Measurements from ENCODE around the gene COX18.
A peak's percentile ranks its signal among the peaks of the same experiment; 100 is the strongest.

COX18 gene

GRCh38 chr4:73045879-73046278 is 23.6 kb downstream of the COX18 start:
- Histone ChIP-seq H2AK5ac (ENCODE audit: low read length) (no peak overlapping the region), H3K18ac (ENCODE audit: low read length) (no peak overlapping the region), H3K23ac (ENCODE audit: low read length) (no peak overlapping the region), H3K79me1 (ENCODE audit: low read length) (no peaks in the 10 kb centered on the region), H3K4ac (ENCODE audit: low read depth, low read length) (no peak overlapping the region), H3K4me1 (ENCODE audit: control insufficient read depth, low read depth, low read length) (no peaks in the 10 kb centered on the region), H2BK120ac (ENCODE audit: low read depth, low read length) (no peak overlapping the region), H2BK5ac (ENCODE audit: low read length) (no peak overlapping the region), H3K27ac (ENCODE audit: low read depth, low read length) (no peak overlapping the region), H3K56ac (ENCODE audit: low read length) (no peak overlapping the region), H3K9ac (ENCODE audit: low read length) (no peak overlapping the region), H4K5ac (ENCODE audit: low read length) (no peak overlapping the region), H3K36me3 (ENCODE audit: control insufficient read depth, insufficient read depth, low read length) (no peaks in the 10 kb centered on the region), H3K79me2 (ENCODE audit: control insufficient read depth, insufficient read depth, low read length) (no peaks in the 10 kb centered on the region), H4K8ac (ENCODE audit: low read depth, low read length) (no peak overlapping the region), H3K4me3 (ENCODE audit: low read length) (no peak overlapping the region), H3K27me3 (ENCODE audit: insufficient read depth, low read length, poor library complexity) (no peaks in the 10 kb centered on the region), H2BK15ac (replicated peaks; ENCODE audit: low read depth) (no peak overlapping the region), H3K4me2 (ENCODE audit: low read length) (no peak overlapping the region)
- WGBS (ENCODE audit: extremely low coverage, insufficient coverage, low lambda C conversion rate) = no CpG with 5 or more reads among the region's 7 CpGs
- DNase-seq = no peak

- H2BK5ac ChIP-seq (ENCODE audit: low read length) = no peak overlapping the region
- H4K8ac ChIP-seq (ENCODE audit: low read depth, low read length) = no peak overlapping the region
- no CpG with 5 or more reads among the region's 4 CpGs for WGBS (ENCODE audit: extremely low coverage, insufficient coverage, low lambda C conversion rate)
- no peak overlapping the region for H3K4me3 ChIP-seq (ENCODE audit: low read length)
- no peak overlapping the region for H3K4me2 ChIP-seq (ENCODE audit: low read length)
- H3K23ac ChIP-seq (ENCODE audit: low read length) = no peak overlapping the region
- H3K9ac ChIP-seq (ENCODE audit: low read length) = no peak overlapping the region
- no peak overlapping the region for H3K56ac ChIP-seq (ENCODE audit: low read length)
- H2BK15ac ChIP-seq (replicated peaks; ENCODE audit: low read depth) = no peak overlapping the region
- no peak overlapping the region for H4K5ac ChIP-seq (ENCODE audit: low read length)
- H3K4ac ChIP-seq (ENCODE audit: low read depth, low read length) = no peak overlapping the region
- peak; percentile 29 for DNase-seq
- no peak overlapping the region for H2AK5ac ChIP-seq (ENCODE audit: low read length)
- H3K79me2 ChIP-seq (ENCODE audit: control insufficient read depth, insufficient read depth, low read length) = no peaks in the 10 kb centered on the region
- no peaks in the 10 kb centered on the region for H3K27me3 ChIP-seq (ENCODE audit: insufficient read depth, low read length, poor library complexity)
- H3K36me3 ChIP-seq (ENCODE audit: control insufficient read depth, insufficient read depth, low read length) = no peaks in the 10 kb centered on the region
- H3K18ac ChIP-seq (ENCODE audit: low read length) = no peak overlapping the region
- no peaks in the 10 kb centered on the region for H3K79me1 ChIP-seq (ENCODE audit: low read length)
- no peak overlapping the region for H2BK120ac ChIP-seq (ENCODE audit: low read depth, low read length)
- H3K27ac ChIP-seq (ENCODE audit: low read depth, low read length) = no peak overlapping the region
- no peaks in the 10 kb centered on the region for H3K4me1 ChIP-seq (ENCODE audit: control insufficient read depth, low read depth, low read length)
These were observed 32.5 kb downstream of the COX18 start for GRCh38 chr4:73037057-73037456.

- no peak overlapping the region for H3K56ac ChIP-seq (ENCODE audit: low read length)
- no peak overlapping the region for H4K5ac ChIP-seq (ENCODE audit: low read length)
- no peak overlapping the region for H2BK120ac ChIP-seq (ENCODE audit: low read depth, low read length)
- no peaks in the 10 kb centered on the region for H3K79me1 ChIP-seq (ENCODE audit: low read length)
- no peaks in the 10 kb centered on the region for H3K27me3 ChIP-seq (ENCODE audit: insufficient read depth, low read length, poor library complexity)
- H3K79me2 ChIP-seq (ENCODE audit: control insufficient read depth, insufficient read depth, low read length) = no peaks in the 10 kb centered on the region
- no peak overlapping the region for H2BK5ac ChIP-seq (ENCODE audit: low read length)
- no peak overlapping the region for H3K4me2 ChIP-seq (ENCODE audit: low read length)
- no peak overlapping the region for H2AK5ac ChIP-seq (ENCODE audit: low read length)
- no peak overlapping the region for H3K18ac ChIP-seq (ENCODE audit: low read length)
- no peak overlapping the region for H3K23ac ChIP-seq (ENCODE audit: low read length)
- no peak overlapping the region for H3K27ac ChIP-seq (ENCODE audit: low read depth, low read length)
- H3K4ac ChIP-seq (ENCODE audit: low read depth, low read length) = no peak overlapping the region
- no peaks in the 10 kb centered on the region for H3K4me1 ChIP-seq (ENCODE audit: control insufficient read depth, low read depth, low read length)
- H2BK15ac ChIP-seq (replicated peaks; ENCODE audit: low read depth) = no peak overlapping the region
- H3K9ac ChIP-seq (ENCODE audit: low read length) = no peak overlapping the region
- no peak overlapping the region for H3K4me3 ChIP-seq (ENCODE audit: low read length)
- H4K8ac ChIP-seq (ENCODE audit: low read depth, low read length) = no peak overlapping the region
- no CpG with 5 or more reads among the region's 1 CpG for WGBS (ENCODE audit: extremely low coverage, insufficient coverage, low lambda C conversion rate)
- no peak for DNase-seq
- no peaks in the 10 kb centered on the region for H3K36me3 ChIP-seq (ENCODE audit: control insufficient read depth, insufficient read depth, low read length)
These were observed 33.4 kb downstream of the COX18 start for GRCh38 chr4:73036123-73036522.

- Histone ChIP-seq H2BK15ac (replicated peaks; ENCODE audit: low read depth) (no peak overlapping the region), H2AK5ac (ENCODE audit: low read length) (no peak overlapping the region), H4K5ac (ENCODE audit: low read length) (no peak overlapping the region), H2BK5ac (ENCODE audit: low read length) (no peak overlapping the region), H3K4me1 (ENCODE audit: control insufficient read depth, low read depth, low read length) (no peaks in the 10 kb centered on the region), H3K23ac (ENCODE audit: low read length) (no peak overlapping the region), H3K79me1 (ENCODE audit: low read length) (no peaks in the 10 kb centered on the region), H4K8ac (ENCODE audit: low read depth, low read length) (no peak overlapping the region), H3K18ac (ENCODE audit: low read length) (no peak overlapping the region), H3K4ac (ENCODE audit: low read depth, low read length) (no peak overlapping the region), H3K4me3 (ENCODE audit: low read length) (no peak overlapping the region), H3K4me2 (ENCODE audit: low read length) (no peak overlapping the region), H2BK120ac (ENCODE audit: low read depth, low read length) (no peak overlapping the region), H3K79me2 (ENCODE audit: control insufficient read depth, insufficient read depth, low read length) (no peaks in the 10 kb centered on the region), H3K56ac (ENCODE audit: low read length) (no peak overlapping the region), H3K27ac (ENCODE audit: low read depth, low read length) (no peak overlapping the region), H3K36me3 (ENCODE audit: control insufficient read depth, insufficient read depth, low read length) (no peaks in the 10 kb centered on the region), H3K9ac (ENCODE audit: low read length) (no peak overlapping the region), H3K27me3 (ENCODE audit: insufficient read depth, low read length, poor library complexity) (no peaks in the 10 kb centered on the region)
- no CpG with 5 or more reads among the region's 2 CpGs for WGBS (ENCODE audit: extremely low coverage, insufficient coverage, low lambda C conversion rate)
- no peak for DNase-seq
These were observed 34.6 kb downstream of the COX18 start for GRCh38 chr4:73034896-73035295.

- Histone ChIP-seq H3K27ac (ENCODE audit: low read depth, low read length) (no peak overlapping the region), H2BK15ac (replicated peaks; ENCODE audit: low read depth) (no peak overlapping the region), H3K4ac (ENCODE audit: low read depth, low read length) (no peak overlapping the region), H3K18ac (ENCODE audit: low read length) (no peak overlapping the region), H3K36me3 (ENCODE audit: control insufficient read depth, insufficient read depth, low read length) (no peaks in the 10 kb centered on the region), H3K9ac (ENCODE audit: low read length) (no peak overlapping the region), H4K8ac (ENCODE audit: low read depth, low read length) (no peak overlapping the region), H4K5ac (ENCODE audit: low read length) (no peak overlapping the region), H3K4me2 (ENCODE audit: low read length) (no peak overlapping the region), H3K79me2 (ENCODE audit: control insufficient read depth, insufficient read depth, low read length) (no peaks in the 10 kb centered on the region), H3K56ac (ENCODE audit: low read length) (no peak overlapping the region), H3K4me3 (ENCODE audit: low read length) (no peak overlapping the region), H3K4me1 (ENCODE audit: control insufficient read depth, low read depth, low read length) (no peaks in the 10 kb centered on the region), H3K79me1 (ENCODE audit: low read length) (no peaks in the 10 kb centered on the region), H3K27me3 (ENCODE audit: insufficient read depth, low read length, poor library complexity) (no peaks in the 10 kb centered on the region), H3K23ac (ENCODE audit: low read length) (no peak overlapping the region), H2BK5ac (ENCODE audit: low read length) (no peak overlapping the region), H2AK5ac (ENCODE audit: low read length) (no peak overlapping the region), H2BK120ac (ENCODE audit: low read depth, low read length) (no peak overlapping the region)
- WGBS (ENCODE audit: extremely low coverage, insufficient coverage, low lambda C conversion rate) = no CpG with 5 or more reads among the region's 5 CpGs
- no peak for DNase-seq
These were observed 40.9 kb downstream of the COX18 start for GRCh38 chr4:73028621-73029020.

- H3K4me1 ChIP-seq (ENCODE audit: control insufficient read depth, low read depth, low read length) = no peaks in the 10 kb centered on the region
- no CpG with 5 or more reads among the region's 1 CpG for WGBS (ENCODE audit: extremely low coverage, insufficient coverage, low lambda C conversion rate)
- no peak overlapping the region for H3K9ac ChIP-seq (ENCODE audit: low read length)
- H3K4me3 ChIP-seq (ENCODE audit: low read length) = no peak overlapping the region
- H3K23ac ChIP-seq (ENCODE audit: low read length) = no peak overlapping the region
- no peaks in the 10 kb centered on the region for H3K36me3 ChIP-seq (ENCODE audit: control insufficient read depth, insufficient read depth, low read length)
- no peak overlapping the region for H2BK15ac ChIP-seq (replicated peaks; ENCODE audit: low read depth)
- no peaks in the 10 kb centered on the region for H3K79me2 ChIP-seq (ENCODE audit: control insufficient read depth, insufficient read depth, low read length)
- H2BK120ac ChIP-seq (ENCODE audit: low read depth, low read length) = no peak overlapping the region
- H3K27ac ChIP-seq (ENCODE audit: low read depth, low read length) = no peak overlapping the region
- no peak overlapping the region for H3K18ac ChIP-seq (ENCODE audit: low read length)
- DNase-seq = peak; percentile 73
- H3K56ac ChIP-seq (ENCODE audit: low read length) = no peak overlapping the region
- no peak overlapping the region for H2BK5ac ChIP-seq (ENCODE audit: low read length)
- H4K5ac ChIP-seq (ENCODE audit: low read length) = no peak overlapping the region
- H3K4ac ChIP-seq (ENCODE audit: low read depth, low read length) = no peak overlapping the region
- H4K8ac ChIP-seq (ENCODE audit: low read depth, low read length) = no peak overlapping the region
- H3K79me1 ChIP-seq (ENCODE audit: low read length) = no peaks in the 10 kb centered on the region
- H2AK5ac ChIP-seq (ENCODE audit: low read length) = no peak overlapping the region
- no peak overlapping the region for H3K4me2 ChIP-seq (ENCODE audit: low read length)
- no peaks in the 10 kb centered on the region for H3K27me3 ChIP-seq (ENCODE audit: insufficient read depth, low read length, poor library complexity)
These were observed 47.9 kb downstream of the COX18 start for GRCh38 chr4:73021634-73022033.
